Stimulated activated effector memory CD8-positive, alpha-beta T cell treated with anti-CD3 and anti-CD28 coated beads, Interleukin-12 subunit alpha, Interleukin-12 subunit beta, amount 100 ng/mL, for 72 hours (primary cell): Measurements from ENCODE around the gene FOLR3.

Experiments used
- ATAC-seq: fragments of 150-1000 bp; cut with Tn5 transposase; 2 replicates; pipeline ENCODE4 v1.10.0; 2021
- DNase-seq, 2 donors: peaks; one replicate each; pipeline ENCODE4 v3.0.0; 2021 to 2022; ENCODE audit warnings: low spot score in 2 of 2
- H3K27ac Mint-ChIP-seq: one replicate; pipeline ENCODE4 v1.8.0; 2022; ENCODE audit warnings: mild to moderate bottlenecking, mixed read lengths
- H3K36me3 Mint-ChIP-seq: one replicate; pipeline ENCODE4 v1.8.0; 2022; ENCODE audit warnings: mild to moderate bottlenecking, mixed read lengths
- H3K4me1 Mint-ChIP-seq: one replicate; pipeline ENCODE4 v1.8.0; 2022; ENCODE audit warnings: mixed read lengths
- H3K4me3 Mint-ChIP-seq: one replicate; pipeline ENCODE4 v1.8.0; 2022; ENCODE audit warnings: mild to moderate bottlenecking, mixed read lengths
- H3K9me3 Mint-ChIP-seq: one replicate; pipeline ENCODE4 v1.8.0; 2022; ENCODE audit warnings: mixed read lengths

The FOLR3 gene

DNA sequence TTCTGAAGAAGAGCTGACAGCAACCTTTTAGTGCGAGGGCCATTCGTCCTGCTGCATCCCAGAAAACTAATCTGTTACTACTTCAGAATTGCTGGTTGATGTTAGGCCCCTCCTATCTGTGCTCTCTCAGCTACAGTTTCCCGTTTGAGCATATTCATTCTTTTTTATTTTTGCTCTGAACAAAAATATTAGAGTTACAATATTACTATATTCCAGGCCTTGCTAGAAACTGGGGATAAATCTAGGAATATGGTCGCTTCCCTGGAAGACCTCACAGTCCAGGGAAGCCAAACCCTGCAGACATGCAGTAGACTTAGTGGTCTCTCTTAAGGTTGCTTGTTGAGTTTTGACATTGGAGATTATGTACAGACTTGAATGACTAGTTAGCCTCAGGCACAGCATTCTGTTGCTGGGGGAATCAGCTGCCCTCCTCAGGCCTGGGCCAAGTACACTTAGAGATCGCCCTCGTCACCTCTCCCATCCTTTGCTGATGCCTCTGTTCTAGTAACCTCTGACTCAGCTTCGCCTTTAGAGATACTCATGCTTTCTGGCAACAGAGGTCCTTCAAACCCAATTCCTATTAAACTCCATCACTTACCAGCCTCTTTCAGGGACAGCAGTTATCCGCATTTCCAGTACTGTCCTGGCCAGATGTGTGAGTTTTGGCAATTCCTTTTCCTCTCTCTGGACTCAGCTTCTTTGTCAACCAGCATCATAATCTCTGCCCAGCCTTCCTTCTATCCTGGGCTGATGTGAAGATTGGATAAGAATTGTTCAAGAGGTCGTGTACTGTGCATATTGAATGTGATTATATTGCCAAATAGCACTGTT lies 22.3 kb upstream of the FOLR3 start:
- no peak for DNase-seq

DNA sequence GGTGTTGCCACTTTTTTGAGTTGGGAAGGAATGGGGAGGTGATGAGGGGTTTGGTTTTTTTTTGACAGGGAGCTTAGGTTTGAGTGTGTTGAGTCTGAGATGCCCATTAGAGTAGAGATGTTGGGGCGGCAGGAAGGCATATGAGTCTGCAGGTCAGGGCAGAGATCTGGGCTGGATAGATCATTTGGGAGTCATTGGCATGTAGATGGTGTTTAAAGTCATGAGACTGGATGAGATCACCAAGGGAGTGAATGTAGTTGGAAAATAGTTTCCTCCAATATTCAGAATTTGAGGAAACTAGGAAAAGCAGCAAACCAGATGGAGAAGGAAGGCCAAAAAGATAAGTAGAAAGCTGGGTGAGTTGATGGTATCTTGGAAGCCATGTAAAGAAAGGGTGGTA lies 21.0 kb upstream of the FOLR3 start:
- Mint-ChIP-seq H3K4me1 (peaks cover 20% of the 10 kb centered on the region), H3K27ac (peak overlapping the region; percentile 98), H3K9me3 (no peaks in the 10 kb centered on the region), H3K36me3 (peaks cover 14% of the 10 kb centered on the region), H3K4me3 (no peak overlapping the region)
- DNase-seq: no peak
- ATAC-seq: no peak

More for the DNA sequence above, 22.3 kb upstream of the FOLR3 start:
- Mint-ChIP-seq H3K4me1 (peaks cover 20% of the 10 kb centered on the region), H3K36me3 (peaks cover 14% of the 10 kb centered on the region), H3K9me3 (no peaks in the 10 kb centered on the region), H3K27ac (peak overlapping the region; percentile 98), H3K4me3 (peak overlapping the region; percentile 85)
- no peak for ATAC-seq

DNA sequence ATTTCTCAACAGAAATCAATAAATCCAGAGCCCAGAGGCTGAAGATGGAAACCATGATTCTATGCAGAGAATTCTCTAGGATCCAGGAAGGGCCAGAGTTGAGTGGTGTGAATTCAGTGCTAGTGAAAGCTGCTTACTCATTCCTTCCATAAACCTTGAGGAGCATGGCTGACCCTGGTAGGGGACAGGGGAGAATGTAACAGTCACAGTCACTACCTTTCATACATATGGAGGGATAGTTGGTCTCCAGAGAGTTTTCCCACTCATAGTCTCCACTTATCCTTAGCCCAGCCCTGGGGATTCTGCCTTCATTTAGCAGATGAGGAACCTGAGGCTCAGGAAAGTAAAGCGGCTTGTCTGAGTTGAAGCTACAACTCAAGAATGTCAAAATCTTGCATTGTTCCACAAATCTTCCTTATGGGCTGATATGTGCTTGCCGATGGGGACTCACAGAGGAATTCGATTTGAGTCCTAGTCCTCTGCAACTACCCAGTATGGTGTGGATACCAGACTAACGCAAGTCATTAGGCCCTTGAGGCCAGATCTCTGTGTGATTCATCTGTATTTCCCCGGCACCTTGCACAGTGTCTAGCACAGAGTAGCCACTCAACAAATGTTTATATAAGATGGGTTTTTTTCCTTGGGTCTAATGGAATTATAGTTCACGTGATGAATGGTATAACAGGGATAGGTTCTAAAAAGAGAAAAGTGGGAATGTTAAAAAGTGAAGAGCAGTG lies 19.3 kb upstream of the FOLR3 start:
- Mint-ChIP-seq H3K4me3 (no peak overlapping the region), H3K27ac (no peak overlapping the region)

DNA sequence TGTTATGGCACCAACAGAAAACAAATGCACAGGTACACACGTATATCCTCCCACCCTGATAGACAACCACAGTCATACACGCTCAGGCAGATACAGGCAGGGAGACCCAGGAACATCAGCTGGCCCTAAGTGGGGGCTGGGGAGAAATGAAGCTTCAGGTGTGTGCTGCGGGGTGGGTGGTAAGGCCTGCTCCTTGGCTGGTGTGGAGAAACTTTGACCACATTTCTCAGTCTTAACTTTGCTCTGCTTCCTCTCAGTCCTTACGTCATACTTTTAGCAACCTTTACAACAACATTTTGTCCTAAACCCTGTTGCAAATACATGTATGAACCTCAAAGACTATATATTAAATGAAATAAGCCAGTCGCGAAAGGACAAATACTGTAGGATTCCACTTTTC lies 16.3 kb upstream of the FOLR3 start:
- no peak overlapping the region for H3K27ac Mint-ChIP-seq
- no peaks in the 10 kb centered on the region for H3K4me1 Mint-ChIP-seq
- no peaks in the 10 kb centered on the region for H3K9me3 Mint-ChIP-seq
- no peaks in the 10 kb centered on the region for H3K36me3 Mint-ChIP-seq
- ATAC-seq (no peak), DNase-seq (no peak)
- no peak overlapping the region for H3K4me3 Mint-ChIP-seq

More for the DNA sequence above, 19.3 kb upstream of the FOLR3 start:
- DNase-seq: no peak
- Mint-ChIP-seq H3K9me3 (no peaks in the 10 kb centered on the region), H3K36me3 (peaks cover 14% of the 10 kb centered on the region), H3K4me1 (peaks cover 15% of the 10 kb centered on the region)
- no peak for ATAC-seq

DNA sequence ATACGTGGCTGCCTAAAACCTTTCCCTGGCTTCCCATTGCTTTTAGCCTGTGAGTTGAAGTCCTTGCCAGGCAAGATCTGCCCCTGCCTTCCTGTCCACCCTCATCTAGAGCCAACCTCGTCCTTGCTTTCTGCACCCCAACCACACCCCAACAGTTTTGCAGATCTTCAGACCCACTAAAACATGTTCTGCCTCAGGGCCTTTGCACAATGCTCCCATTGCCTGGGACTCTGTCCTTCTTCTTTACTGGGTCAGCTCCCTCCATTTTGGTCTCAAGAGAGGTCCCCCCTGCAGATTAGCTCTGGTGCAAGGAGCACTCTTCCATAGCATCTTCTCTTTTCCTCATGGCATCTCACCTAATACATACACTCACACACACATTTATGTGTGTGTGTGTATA lies 14.6 kb upstream of the FOLR3 start:
- DNase-seq: no peak
- Mint-ChIP-seq H3K4me1 (no peaks in the 10 kb centered on the region), H3K4me3 (no peak overlapping the region), H3K9me3 (no peaks in the 10 kb centered on the region), H3K36me3 (no peaks in the 10 kb centered on the region), H3K27ac (no peak overlapping the region)
- no peak for ATAC-seq

DNA sequence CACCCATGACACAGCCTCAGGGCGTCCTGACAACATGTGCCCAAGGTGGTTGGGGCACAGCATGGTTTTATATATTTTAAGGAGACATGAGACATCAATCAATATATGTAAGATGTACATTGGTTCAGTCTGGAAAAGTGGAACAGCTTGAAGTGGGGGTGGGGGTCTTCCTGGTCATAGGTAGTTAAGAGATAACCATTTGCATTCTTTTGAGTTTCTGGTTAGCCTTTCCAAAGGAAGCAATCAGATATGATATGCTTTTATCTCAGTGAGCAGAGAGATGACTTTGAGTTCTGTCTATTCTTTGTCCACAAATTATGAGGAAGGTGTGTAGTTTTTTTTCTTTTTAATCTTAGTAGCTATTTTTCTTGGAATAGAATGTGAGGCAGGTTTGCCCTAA lies 12.9 kb upstream of the FOLR3 start:
- DNase-seq (no peak), ATAC-seq (no peak)
- no peaks in the 10 kb centered on the region for H3K9me3 Mint-ChIP-seq
- no peaks in the 10 kb centered on the region for H3K4me1 Mint-ChIP-seq
- H3K4me3 Mint-ChIP-seq: no peak overlapping the region
- H3K36me3 Mint-ChIP-seq: no peaks in the 10 kb centered on the region
- H3K27ac Mint-ChIP-seq: no peak overlapping the region

DNA sequence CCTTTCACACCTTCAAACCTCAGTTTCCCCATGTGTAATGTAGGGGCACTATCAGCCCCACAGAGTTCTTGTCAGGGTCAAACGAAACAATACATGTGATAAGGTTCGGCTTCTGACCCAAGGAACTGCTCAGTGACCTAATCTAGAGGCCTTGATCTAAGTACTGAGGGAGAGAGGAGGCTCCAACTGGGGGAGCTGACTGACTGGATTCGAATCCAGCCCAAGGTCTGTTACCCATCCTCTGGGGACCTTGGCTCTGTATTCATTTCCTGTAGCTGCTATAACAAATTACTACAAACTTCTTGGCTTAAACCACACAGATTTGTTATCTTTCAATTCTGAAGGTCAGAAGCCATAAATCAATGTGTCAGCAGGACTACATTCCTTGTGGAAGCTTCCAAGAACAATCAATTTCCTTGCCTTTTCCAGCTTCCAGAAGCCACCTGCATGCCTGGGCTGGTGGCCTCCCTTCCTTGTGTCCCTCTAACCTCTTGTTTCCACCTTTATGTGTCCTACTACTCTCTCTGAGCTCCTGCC lies 12.3 kb upstream of the FOLR3 start:
- no peak for DNase-seq
- Mint-ChIP-seq H3K4me1 (no peaks in the 10 kb centered on the region), H3K27ac (no peak overlapping the region), H3K4me3 (no peak overlapping the region), H3K36me3 (no peaks in the 10 kb centered on the region), H3K9me3 (peaks cover 3% of the 10 kb centered on the region)
- ATAC-seq: no peak

DNA sequence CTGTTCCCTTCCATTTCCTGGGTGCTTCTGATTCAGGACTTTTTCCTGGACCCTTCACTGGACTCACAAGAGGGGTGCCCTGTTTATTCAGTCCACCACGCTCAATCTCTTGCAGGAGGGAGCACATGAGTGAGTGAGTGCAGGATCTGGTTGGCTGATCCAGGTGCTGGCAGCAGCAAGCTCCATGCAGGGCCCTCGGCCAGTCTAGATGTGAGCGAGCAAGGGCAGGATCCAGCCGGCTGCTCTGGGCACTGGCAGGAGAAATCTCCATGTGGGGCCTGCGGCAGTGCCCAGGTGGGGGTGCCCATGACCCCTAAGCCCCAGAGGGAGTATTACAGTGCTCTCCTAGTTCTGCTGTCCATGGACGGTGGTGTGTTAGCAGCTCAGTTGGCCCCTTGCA lies 11.5 kb upstream of the FOLR3 start:
- ATAC-seq: no peak
- Mint-ChIP-seq H3K4me1 (no peaks in the 10 kb centered on the region), H3K4me3 (no peak overlapping the region)

DNA sequence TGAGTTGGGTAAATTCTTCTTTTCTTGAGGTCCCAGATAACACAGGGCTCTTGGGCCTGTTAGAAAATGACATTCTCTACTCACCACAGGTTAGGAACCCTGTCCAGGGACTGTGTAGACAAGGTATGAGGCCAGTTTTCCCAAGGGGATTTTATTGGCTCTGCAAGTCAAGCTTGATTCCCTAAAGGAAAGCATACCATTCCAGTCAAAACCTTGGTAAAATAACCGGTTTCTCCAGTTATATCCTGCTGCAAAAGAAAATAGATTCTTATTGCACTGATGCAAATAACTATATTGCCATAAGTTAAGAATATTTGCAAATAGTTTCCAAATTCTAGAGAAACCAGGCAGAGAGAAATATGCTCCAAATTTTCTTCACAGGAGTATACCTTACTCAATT lies 9.6 kb upstream of the FOLR3 start:
- DNase-seq: no peak
- no peak for ATAC-seq
- H3K4me1 Mint-ChIP-seq: no peaks in the 10 kb centered on the region
- no peaks in the 10 kb centered on the region for H3K36me3 Mint-ChIP-seq
- H3K9me3 Mint-ChIP-seq: peaks cover 11% of the 10 kb centered on the region
- no peak overlapping the region for H3K4me3 Mint-ChIP-seq
- H3K27ac Mint-ChIP-seq: no peak overlapping the region

More for the DNA sequence above, 11.5 kb upstream of the FOLR3 start:
- Mint-ChIP-seq H3K36me3 (no peaks in the 10 kb centered on the region), H3K9me3 (peaks cover 8% of the 10 kb centered on the region), H3K27ac (no peak overlapping the region)
- DNase-seq: no peak

DNA sequence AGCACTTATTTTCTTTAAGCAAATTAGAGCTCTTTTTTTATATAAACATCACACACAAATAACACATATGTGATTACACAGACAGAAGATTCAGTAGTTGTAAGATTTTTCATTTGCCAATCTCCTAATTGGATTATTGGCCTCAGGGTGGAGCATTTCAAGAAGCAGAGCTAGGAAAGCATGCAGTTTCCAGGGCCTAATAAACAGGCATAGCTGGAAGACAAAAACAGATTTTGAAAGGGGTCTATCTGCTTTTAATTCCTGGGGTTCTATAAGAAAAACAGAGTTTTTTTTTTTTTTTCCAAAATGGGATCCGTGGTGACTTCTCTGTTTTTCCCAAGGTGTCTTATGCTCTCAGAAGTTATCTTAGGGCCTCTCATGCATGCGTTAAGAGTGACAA lies 7.6 kb upstream of the FOLR3 start:
- no peak for DNase-seq
- no peak overlapping the region for H3K27ac Mint-ChIP-seq
- no peak overlapping the region for H3K4me3 Mint-ChIP-seq
- H3K9me3 Mint-ChIP-seq: peaks cover 11% of the 10 kb centered on the region
- H3K4me1 Mint-ChIP-seq: no peaks in the 10 kb centered on the region
- H3K36me3 Mint-ChIP-seq: no peaks in the 10 kb centered on the region
- no peak for ATAC-seq

DNA sequence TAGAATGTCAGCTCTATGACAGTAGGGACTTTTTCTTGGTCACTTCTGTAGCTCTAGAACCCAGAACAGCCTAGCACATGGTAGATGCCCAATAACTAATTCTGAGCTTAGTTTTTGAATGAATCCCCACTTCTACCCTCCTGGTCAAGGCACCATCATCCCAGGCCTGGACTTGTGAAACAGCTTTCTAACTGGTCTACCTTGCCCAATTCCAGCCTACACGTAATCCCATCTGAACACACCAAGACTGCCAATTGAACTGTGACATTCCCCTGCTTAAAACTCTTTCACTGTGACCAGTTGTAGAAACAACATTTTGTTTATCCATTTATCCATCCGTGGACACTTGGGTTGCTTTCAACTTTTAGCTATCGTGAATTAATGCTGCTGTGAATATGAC lies 6.1 kb upstream of the FOLR3 start:
- Mint-ChIP-seq H3K27ac (no peak overlapping the region), H3K36me3 (no peaks in the 10 kb centered on the region), H3K9me3 (peaks cover 11% of the 10 kb centered on the region), H3K4me3 (no peak overlapping the region), H3K4me1 (no peaks in the 10 kb centered on the region)
- DNase-seq (no peak), ATAC-seq (no peak)

DNA sequence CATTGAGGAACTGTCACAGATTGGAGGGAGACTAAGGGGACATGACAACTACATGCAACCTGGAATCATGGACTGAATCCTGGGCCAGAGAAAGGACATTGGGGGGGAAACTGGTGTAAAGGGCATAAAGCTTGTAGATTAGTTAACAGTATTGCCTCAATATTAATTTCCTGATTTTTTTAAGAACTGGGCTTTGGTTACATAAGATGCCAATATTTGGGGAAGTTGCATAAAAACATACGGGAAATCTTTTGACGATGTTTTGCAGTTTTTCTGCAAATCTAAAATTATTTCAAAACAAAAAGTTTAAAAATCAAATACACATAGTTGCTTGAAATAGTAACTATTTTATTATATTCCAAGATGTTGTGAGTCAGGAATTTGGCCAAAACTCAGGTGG lies 2.9 kb upstream of the FOLR3 start:
- Mint-ChIP-seq H3K27ac (no peak overlapping the region), H3K36me3 (no peaks in the 10 kb centered on the region), H3K4me3 (no peak overlapping the region), H3K4me1 (peaks cover 13% of the 10 kb centered on the region), H3K9me3 (peaks cover 11% of the 10 kb centered on the region)
- DNase-seq: no peak
- ATAC-seq: no peak

DNA sequence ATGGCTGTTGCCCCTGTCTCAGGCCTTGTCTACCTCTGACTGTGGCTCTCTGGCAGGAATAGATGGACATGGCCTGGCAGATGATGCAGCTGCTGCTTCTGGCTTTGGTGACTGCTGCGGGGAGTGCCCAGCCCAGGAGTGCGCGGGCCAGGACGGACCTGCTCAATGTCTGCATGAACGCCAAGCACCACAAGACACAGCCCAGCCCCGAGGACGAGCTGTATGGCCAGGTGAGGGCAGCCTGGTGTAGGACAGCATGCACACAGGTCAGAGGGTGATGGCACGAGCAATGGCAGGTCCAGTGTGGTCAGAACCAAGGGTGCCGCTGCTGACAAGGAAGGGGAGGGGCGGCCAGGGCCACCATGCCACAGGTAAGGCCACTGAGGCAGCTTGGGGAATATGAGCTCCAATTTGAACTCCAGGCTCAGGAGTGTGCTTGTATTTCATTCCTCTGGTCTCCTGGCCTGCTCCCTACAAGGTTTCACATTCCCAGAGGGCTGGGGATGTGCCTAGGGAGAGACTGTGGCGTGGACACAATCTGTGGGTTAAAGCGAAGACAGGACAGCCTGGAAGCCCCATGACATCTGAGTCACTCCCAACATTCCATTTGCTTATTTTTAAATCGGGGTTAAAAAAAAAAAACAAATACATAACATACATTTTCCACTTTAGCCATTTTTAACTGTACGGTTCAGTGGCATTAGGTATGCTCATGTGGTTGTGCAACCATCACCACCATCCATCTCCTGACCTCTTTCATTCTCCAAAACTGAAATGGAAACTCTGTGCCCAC lies 562 bp downstream of the FOLR3 start:
- Mint-ChIP-seq H3K9me3 (no peaks in the 10 kb centered on the region), H3K27ac (no peak overlapping the region), H3K36me3 (no peaks in the 10 kb centered on the region), H3K4me1 (peaks cover 27% of the 10 kb centered on the region), H3K4me3 (no peak overlapping the region)
- no peak for ATAC-seq
- no peak for DNase-seq

DNA sequence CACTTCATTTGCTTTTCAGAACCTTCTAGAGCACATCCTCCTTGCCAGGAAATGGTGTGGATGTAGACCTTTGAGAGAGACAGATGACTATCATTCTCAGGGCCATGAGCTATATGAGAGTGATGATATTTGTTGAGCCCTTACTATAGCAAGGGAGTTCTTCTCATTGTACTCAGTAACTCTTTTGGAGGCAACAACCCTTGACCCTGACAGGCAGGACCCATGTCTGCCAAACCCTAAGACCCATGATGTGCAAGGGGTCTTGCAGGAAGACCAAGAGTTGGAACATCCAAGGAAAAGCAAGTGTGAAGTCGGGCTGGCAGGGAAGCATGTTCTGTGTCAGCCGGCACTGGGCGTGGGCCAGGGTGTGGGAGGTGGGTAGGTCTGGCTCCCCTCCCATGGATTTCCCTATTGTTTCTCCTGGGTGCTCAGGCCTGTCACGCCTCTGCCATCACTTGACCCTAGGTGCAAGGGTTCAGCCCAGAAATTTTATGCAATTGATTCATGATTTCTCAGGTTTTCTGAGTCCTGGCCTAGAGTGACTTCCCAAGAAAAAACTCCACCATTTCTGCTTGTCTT lies 1.2 kb downstream of the FOLR3 start:
- Mint-ChIP-seq H3K4me1 (peaks cover 34% of the 10 kb centered on the region), H3K27ac (no peak overlapping the region), H3K4me3 (no peak overlapping the region), H3K9me3 (no peaks in the 10 kb centered on the region), H3K36me3 (no peaks in the 10 kb centered on the region)
- ATAC-seq: peak; percentile 57
- no peak for DNase-seq

DNA sequence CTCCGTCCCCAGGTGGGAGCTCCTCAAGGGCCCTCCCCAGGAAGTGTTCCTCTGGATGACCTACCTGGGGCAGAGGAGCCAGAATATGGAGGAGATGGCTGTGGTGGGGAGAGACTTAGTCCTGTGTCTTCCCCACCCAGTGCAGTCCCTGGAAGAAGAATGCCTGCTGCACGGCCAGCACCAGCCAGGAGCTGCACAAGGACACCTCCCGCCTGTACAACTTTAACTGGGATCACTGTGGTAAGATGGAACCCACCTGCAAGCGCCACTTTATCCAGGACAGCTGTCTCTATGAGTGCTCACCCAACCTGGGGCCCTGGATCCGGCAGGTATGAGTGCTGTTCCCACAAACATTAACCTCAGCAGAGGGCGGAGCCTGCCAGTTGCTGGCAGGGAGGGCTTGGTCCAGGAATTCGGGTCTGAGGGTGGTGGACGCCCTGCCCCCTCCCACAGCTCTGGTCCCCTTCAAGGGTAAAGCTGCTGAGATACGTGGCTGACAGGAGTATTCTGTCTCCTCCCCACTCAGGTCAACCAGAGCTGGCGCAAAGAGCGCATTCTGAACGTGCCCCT lies 3.4 kb downstream of the FOLR3 start:
- Mint-ChIP-seq H3K27ac (no peak overlapping the region), H3K4me1 (peaks cover 42% of the 10 kb centered on the region), H3K9me3 (no peaks in the 10 kb centered on the region), H3K36me3 (no peaks in the 10 kb centered on the region), H3K4me3 (no peak overlapping the region)
- DNase-seq (no peak), ATAC-seq (no peak)
